Stimulated activated naive CD8-positive, alpha-beta T cell treated with anti-CD3 and anti-CD28 coated beads, Interleukin-15, Interleukin-2, amounts not matched to agents 100 ng/mL and 50 ng/mL, for 24 hours (primary cell): ENCODE measurements around the gene PLXNB1.

Source experiments
- H3K27ac Mint-ChIP-seq: one replicate; pipeline ENCODE4 v1.8.0; 2021; ENCODE audit warnings: mild to moderate bottlenecking, mixed read lengths
- H3K27me3 Mint-ChIP-seq: one replicate; pipeline ENCODE4 v1.8.0; 2021; ENCODE audit warnings: mixed read lengths
- H3K36me3 Mint-ChIP-seq: one replicate; pipeline ENCODE4 v1.8.0; 2021; ENCODE audit warnings: low read depth, mixed read lengths
- H3K4me1 Mint-ChIP-seq: one replicate; pipeline ENCODE4 v1.8.0; 2021; ENCODE audit warnings: low read depth, mixed read lengths
- H3K4me3 Mint-ChIP-seq: one replicate; pipeline ENCODE4 v1.8.0; 2021; ENCODE audit warnings: mild to moderate bottlenecking, mixed read lengths
- H3K9me3 Mint-ChIP-seq: one replicate; pipeline ENCODE4 v1.8.0; 2021; ENCODE audit warnings: mixed read lengths

The PLXNB1 gene

DNA sequence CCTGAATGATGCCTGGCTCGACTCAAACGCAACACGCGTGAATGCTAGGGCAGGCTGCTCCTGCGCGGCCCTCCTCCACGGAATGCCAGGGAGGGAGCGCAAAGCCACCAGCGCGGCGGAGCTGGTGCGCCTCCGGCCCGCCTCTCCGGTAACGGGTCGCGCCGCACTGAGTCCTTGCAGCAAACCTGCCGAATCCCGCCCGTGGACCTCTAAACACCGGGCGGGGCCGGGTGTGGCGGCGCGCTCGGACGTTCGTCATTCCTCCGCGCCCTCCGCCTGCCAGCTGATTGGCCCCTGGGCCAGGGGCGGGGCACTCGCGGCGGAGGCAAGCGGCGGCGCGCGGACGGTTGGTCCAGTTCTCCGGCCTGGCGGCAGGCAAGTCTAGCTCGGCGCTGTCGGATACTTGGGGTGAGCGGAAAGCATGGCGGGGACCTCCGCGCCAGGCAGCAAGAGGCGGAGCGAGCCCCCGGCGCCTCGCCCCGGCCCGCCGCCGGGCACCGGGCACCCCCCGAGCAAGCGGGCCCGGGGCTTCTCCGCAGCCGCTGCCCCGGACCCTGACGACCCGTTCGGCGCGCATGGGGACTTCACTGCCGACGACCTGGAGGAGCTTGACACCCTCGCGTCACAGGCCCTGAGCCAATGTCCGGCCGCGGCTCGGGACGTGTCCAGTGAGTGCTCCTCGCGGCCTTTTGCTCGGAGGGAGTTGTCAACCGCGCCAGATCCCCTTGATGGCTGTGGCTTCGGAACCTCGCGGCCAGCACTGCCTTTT is 16.7 kb upstream of the PLXNB1 start, which contains the start of gene ATRIP:
Gene ATRIP (plus strand): TSS at position 313 of the 769 bp plus-strand sequence. CDS start 109 bp downstream, at position 422.
- Mint-ChIP-seq H3K27ac (peak within 1 kb of the TSS; percentile 95), H3K36me3 (peaks cover 59% of the 10 kb centered on the region), H3K4me1 (peaks cover 50% of the 10 kb centered on the region), H3K9me3 (no peaks in the 10 kb centered on the region), H3K27me3 (no peaks in the 10 kb centered on the region), H3K4me3 (peak within 1 kb of the TSS; percentile 100)

- peak overlapping the region; percentile 95 for H3K27ac Mint-ChIP-seq
- peak overlapping the region; percentile 100 for H3K4me3 Mint-ChIP-seq
- H3K36me3 Mint-ChIP-seq = peaks cover 57% of the 10 kb centered on the region
- no peaks in the 10 kb centered on the region for H3K9me3 Mint-ChIP-seq
- H3K4me1 Mint-ChIP-seq = peaks cover 56% of the 10 kb centered on the region
- no peaks in the 10 kb centered on the region for H3K27me3 Mint-ChIP-seq
Measured at GRCh38 chr3:48446043-48446424, 16.1 kb upstream of the PLXNB1 start.

DNA sequence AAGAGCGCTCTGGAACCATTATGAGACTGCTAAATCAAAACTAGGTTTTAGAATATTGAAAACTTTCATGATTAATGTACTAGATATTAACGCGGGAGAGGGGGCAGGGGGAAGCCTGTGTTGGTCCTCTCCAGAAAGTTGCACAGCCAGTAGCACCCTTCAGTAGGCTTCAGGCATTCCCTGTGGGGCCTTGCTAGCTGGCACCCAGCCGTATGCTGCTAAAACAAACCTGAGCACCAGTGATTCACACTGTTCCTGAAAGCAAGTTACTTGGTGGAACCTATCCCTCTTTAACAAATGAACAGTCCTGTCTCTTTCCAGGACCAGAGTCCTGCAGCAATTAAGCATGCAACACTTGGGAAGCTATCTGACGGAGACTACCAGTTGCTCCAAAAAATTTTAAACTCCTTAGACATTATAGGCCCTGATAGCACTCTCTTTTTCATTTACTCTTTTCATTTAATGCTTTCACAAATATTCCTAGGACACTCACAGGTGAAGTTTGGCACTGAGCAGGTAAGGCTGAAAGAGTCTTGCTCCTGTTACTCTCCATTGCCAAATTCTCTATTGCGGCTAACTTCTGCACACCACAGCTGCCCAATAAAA is 15.5 kb upstream of the PLXNB1 start:
- peaks cover 61% of the 10 kb centered on the region for H3K36me3 Mint-ChIP-seq
- no peaks in the 10 kb centered on the region for H3K9me3 Mint-ChIP-seq
- H3K27ac Mint-ChIP-seq = peak overlapping the region; percentile 95
- peak overlapping the region; percentile 100 for H3K4me3 Mint-ChIP-seq
- peaks cover 60% of the 10 kb centered on the region for H3K4me1 Mint-ChIP-seq
- H3K27me3 Mint-ChIP-seq = no peaks in the 10 kb centered on the region

- peak overlapping the region; percentile 88 for H3K27ac Mint-ChIP-seq
- H3K27me3 Mint-ChIP-seq = no peaks in the 10 kb centered on the region
- peak overlapping the region; percentile 100 for H3K4me3 Mint-ChIP-seq
- no peaks in the 10 kb centered on the region for H3K9me3 Mint-ChIP-seq
- H3K4me1 Mint-ChIP-seq = peaks cover 61% of the 10 kb centered on the region
- H3K36me3 Mint-ChIP-seq = peaks cover 50% of the 10 kb centered on the region
Measured at GRCh38 chr3:48441940-48442339, 12.1 kb upstream of the PLXNB1 start.

DNA sequence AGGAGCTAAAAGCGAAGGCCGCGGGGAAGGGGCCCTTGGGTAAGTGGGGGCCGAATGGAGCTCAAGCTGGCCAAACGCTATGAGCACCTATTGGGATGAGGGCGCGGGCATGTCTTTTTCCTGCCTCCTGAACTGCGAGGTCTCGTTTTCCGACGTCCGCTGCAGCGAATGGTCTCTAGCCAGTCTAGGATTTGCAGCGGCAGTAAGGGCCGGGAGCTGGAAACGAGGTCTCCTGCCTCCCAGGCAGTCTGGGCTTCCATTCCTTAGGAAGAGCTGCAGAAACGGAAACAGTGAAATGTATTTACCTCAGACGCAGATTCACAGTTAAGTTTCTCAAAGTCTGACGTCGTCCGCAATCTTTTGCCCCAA is 10.7 kb upstream of the PLXNB1 start:
- H3K4me3 Mint-ChIP-seq = peak overlapping the region; percentile 100
- H3K36me3 Mint-ChIP-seq = peaks cover 42% of the 10 kb centered on the region
- no peaks in the 10 kb centered on the region for H3K9me3 Mint-ChIP-seq
- peak overlapping the region; percentile 99 for H3K27ac Mint-ChIP-seq
- peaks cover 52% of the 10 kb centered on the region for H3K4me1 Mint-ChIP-seq
- no peaks in the 10 kb centered on the region for H3K27me3 Mint-ChIP-seq

DNA sequence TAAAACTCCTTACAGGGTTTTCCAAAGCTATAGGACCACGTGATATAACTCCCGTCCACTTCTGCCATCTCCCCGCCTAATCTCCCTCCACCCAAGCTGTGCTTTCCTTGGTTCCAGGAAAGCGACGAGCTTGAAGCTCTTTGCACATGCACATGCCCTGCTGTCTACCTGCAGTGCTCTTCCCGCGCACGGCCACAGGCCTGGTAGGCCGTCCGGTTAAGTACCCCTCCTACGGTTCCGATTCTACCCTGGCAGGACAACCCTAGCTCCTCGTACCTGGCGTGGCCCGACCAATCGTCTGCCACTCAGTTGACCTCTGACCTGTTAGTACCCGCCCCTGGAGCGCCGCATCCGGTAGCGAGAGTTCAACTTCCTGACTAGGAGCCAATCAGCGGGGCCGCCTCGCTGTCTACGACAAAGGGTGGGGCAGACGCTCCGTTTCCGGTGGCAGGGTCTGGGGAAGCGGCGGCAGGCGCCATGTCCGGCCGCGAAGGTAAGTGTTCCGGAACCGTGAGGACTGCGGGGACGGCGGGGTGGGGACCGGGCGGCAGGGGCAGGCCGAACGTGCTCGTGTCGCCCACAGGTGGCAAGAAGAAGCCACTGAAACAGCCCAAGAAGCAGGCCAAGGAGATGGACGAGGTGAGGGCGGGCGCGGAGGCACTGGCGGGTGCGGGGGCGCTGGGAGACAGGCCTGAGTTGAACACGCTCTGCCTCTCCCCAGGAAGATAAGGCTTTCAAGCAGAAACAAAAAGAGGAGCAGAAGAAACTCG is 10.1 kb upstream of the PLXNB1 start, which contains the start of the genes CCDC51 and TMA7:
Gene CCDC51 (minus strand): TSS at position 300 of the 770 bp plus-strand sequence. CDS start 4,991 bp downstream, outside the sequence.
Gene TMA7 (plus strand): TSS at position 438 of the 770 bp plus-strand sequence. CDS start 40 bp downstream, at position 478.
- H3K36me3 Mint-ChIP-seq = peaks cover 42% of the 10 kb centered on the region
- H3K27ac Mint-ChIP-seq = peak within 1 kb of the TSS; percentile 99
- peak within 1 kb of the TSS; percentile 100 for H3K4me3 Mint-ChIP-seq
- no peaks in the 10 kb centered on the region for H3K27me3 Mint-ChIP-seq
- peaks cover 49% of the 10 kb centered on the region for H3K4me1 Mint-ChIP-seq
- H3K9me3 Mint-ChIP-seq = no peaks in the 10 kb centered on the region

GRCh38 chr3:48437812-48438211 is 7.9 kb upstream of the PLXNB1 start:
- peaks cover 48% of the 10 kb centered on the region for H3K4me1 Mint-ChIP-seq
- H3K27me3 Mint-ChIP-seq = no peaks in the 10 kb centered on the region
- H3K9me3 Mint-ChIP-seq = no peaks in the 10 kb centered on the region
- H3K27ac Mint-ChIP-seq = no peak overlapping the region
- peaks cover 42% of the 10 kb centered on the region for H3K36me3 Mint-ChIP-seq
- H3K4me3 Mint-ChIP-seq = no peak overlapping the region

DNA sequence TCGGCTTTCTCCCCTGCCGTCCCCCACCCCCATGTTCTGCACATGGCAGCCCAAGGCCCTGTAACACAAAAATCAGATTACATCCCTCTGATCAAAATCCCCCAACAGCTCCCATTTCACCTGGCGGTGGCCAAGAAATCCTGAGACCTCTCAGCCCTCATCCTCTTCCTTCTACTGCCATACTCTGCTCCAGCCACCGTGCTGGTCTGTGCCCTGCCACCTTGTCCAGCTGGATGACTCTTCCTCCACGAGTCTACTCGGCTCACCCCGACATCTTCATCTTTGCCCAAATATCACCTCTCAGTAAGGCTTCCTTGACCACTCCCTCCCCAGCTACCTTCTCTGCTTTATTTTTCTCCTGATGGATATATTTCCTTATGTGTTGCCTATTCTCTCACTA is 7.0 kb upstream of the PLXNB1 start:
- Mint-ChIP-seq H3K27ac (no peak overlapping the region), H3K4me3 (no peak overlapping the region)

DNA sequence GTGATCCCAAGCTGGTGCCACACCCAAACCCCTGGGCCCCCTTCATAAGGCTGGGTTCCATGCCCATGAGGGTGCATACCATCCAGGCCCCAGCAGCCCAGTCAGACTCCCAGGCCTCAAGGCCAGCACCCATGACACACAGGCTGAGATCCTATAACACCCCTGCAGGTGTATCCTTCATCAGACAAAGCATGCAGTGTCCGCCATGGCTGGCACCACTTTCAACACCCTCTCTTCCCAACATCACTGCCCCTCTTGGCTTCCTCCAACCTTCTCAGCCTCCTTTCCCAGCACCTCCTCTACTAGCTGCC is 6.5 kb upstream of the PLXNB1 start:
- H3K4me1 Mint-ChIP-seq = peaks cover 34% of the 10 kb centered on the region
- H3K27ac Mint-ChIP-seq = no peak overlapping the region
- no peaks in the 10 kb centered on the region for H3K9me3 Mint-ChIP-seq
- no peaks in the 10 kb centered on the region for H3K27me3 Mint-ChIP-seq
- H3K36me3 Mint-ChIP-seq = peaks cover 37% of the 10 kb centered on the region
- no peak overlapping the region for H3K4me3 Mint-ChIP-seq

More for the DNA sequence above, 7.0 kb upstream of the PLXNB1 start:
- peaks cover 39% of the 10 kb centered on the region for H3K4me1 Mint-ChIP-seq
- peaks cover 37% of the 10 kb centered on the region for H3K36me3 Mint-ChIP-seq
- H3K9me3 Mint-ChIP-seq = no peaks in the 10 kb centered on the region
- H3K27me3 Mint-ChIP-seq = no peaks in the 10 kb centered on the region

GRCh38 chr3:48435774-48436476 is 6.0 kb upstream of the PLXNB1 start:
- H3K27ac Mint-ChIP-seq = no peak overlapping the region
- H3K4me1 Mint-ChIP-seq = peaks cover 29% of the 10 kb centered on the region
- no peaks in the 10 kb centered on the region for H3K27me3 Mint-ChIP-seq

GRCh38 chr3:48435223-48435595 is 5.3 kb upstream of the PLXNB1 start:
- no peaks in the 10 kb centered on the region for H3K27me3 Mint-ChIP-seq
- peaks cover 27% of the 10 kb centered on the region for H3K4me1 Mint-ChIP-seq
- H3K4me3 Mint-ChIP-seq = no peak overlapping the region
- peak overlapping the region; percentile 38 for H3K27ac Mint-ChIP-seq
- H3K9me3 Mint-ChIP-seq = no peaks in the 10 kb centered on the region
- H3K36me3 Mint-ChIP-seq = peaks cover 27% of the 10 kb centered on the region

More at GRCh38 chr3:48435774-48436476, 6.0 kb upstream of the PLXNB1 start:
- Mint-ChIP-seq H3K4me3 (no peak overlapping the region), H3K9me3 (no peaks in the 10 kb centered on the region), H3K36me3 (peaks cover 34% of the 10 kb centered on the region)

DNA sequence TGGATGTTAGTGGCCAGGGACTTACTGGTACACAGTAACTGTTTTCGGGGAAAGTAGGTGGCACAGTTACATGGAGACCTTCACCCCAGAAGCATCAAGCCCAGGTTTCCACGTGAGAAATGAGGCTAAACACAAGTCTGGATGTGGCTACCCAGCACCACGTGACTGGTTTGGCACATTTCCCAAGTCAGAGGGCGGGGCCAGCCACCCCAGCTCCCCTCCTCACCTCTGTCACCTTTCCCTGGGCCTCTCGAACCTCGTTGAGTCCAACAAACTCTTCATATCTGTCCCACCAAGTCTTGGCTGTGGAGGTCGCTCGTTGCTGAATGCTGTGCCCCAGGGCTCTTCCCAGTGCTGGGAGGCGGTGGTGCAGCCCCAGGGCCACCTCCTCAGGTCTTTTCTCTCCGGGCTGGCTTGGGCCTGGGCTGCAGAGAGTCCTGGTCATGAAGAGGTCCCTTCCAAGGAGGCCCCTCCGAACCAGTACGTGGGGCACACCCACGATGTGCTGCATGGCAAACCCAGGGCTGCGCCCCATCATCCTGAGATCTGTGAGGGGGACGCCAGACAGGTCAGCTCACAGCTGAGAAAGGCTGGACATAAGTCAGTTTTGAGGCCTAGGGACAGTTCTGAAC is 4.8 kb upstream of the PLXNB1 start:
- no peaks in the 10 kb centered on the region for H3K27me3 Mint-ChIP-seq
- no peak overlapping the region for H3K4me3 Mint-ChIP-seq
- H3K36me3 Mint-ChIP-seq = peaks cover 22% of the 10 kb centered on the region
- no peak overlapping the region for H3K27ac Mint-ChIP-seq
- H3K4me1 Mint-ChIP-seq = peaks cover 23% of the 10 kb centered on the region
- no peaks in the 10 kb centered on the region for H3K9me3 Mint-ChIP-seq

DNA sequence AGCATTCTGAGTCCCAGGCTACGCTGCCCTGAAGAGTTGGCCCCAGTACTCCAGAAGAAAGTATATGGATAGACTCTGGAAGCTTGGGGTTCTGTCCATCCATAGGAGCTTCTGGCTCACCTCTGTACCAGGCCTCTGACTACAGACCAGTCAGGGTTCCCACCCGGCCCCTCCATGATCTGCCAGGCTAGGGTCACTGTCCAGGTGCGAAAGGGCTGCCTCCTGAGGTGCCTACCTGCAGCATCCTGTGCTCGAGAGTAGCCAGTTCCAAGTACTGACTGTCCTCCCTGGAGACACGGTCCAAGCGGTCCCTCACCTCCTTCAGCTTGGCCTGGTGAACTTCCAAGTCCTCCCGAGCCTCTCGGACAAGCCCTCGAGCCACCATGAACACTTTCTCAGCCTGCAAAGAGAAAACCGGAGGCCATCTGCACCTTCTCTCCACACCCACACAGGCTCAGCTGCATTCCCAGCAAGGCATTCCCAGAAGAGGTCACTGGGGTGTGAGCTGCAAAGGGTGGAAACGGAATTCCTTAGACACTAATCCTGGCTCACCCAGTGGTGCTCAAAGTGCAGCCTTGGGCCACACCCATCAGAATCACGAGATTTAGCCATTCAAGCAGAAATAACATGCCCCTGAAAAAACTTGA is 3.7 kb upstream of the PLXNB1 start:
- peaks cover 16% of the 10 kb centered on the region for H3K4me1 Mint-ChIP-seq
- no peaks in the 10 kb centered on the region for H3K9me3 Mint-ChIP-seq
- H3K27me3 Mint-ChIP-seq = no peaks in the 10 kb centered on the region
- no peak overlapping the region for H3K27ac Mint-ChIP-seq
- no peak overlapping the region for H3K4me3 Mint-ChIP-seq
- peaks cover 22% of the 10 kb centered on the region for H3K36me3 Mint-ChIP-seq
